HG03571 (cell line): ENCODE measurements around the gene ITPK1.
"Not testable (repeated sequence)": the region's sequence is repeated elsewhere in the genome, so short reads cannot be mapped to it uniquely, and the experiment has no call there.

Experiments used
- ATAC-seq: cut with Tn5 transposase; IDR thresholded peaks from one replicate; pipeline ENCODE4 v1.9.1; 2021; ENCODE audit not compliant: unreplicated experiment

ITPK1 gene

DNA sequence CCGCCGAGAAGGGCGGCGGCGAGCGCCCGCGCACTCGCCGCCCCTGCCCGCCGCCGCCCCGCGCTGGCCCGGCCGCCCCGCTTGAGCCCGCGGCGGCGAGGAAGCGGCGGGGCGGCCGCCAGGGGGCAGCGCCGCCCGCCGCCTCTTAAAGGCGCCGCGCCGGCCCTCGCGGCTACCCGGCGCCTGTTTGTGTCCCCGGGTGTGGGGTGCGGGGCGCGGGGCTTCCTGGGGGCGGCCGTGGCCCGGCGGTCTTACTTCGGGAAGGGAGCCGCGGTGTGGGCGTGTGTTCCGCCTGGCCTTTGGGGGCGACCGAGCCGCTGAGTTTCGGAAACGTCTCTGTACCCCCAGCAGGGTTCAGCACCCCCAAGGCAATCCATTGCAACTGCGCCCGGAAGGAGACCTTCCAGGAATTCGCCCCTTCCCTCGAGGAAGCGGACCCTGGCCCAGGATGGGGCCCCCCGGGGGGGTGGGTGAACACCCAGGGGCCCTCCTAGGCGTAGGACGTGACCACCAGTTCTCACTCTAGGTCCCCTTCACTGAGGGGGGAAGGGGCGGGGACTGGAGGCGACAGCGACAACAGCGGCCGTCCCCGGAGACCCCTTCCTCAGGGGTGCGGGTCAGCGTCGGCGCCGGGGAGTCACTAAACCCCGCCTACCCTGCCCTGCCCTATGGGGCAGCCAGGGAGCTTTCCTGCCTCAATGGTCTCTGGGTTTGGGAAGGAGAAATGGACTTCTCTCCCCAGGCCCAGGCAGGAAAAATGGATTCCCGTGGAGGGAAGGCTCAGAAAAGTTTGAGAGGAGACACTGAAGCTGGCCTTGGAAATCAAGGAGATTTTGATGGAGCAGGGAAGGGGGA lies at the start of gene ITPK1:
ITPK1 (minus strand) TSS at position 105 of the 855 bp plus-strand sequence. CDS start 762 bp downstream, outside the sequence.
- ATAC-seq = peak; percentile 46

DNA sequence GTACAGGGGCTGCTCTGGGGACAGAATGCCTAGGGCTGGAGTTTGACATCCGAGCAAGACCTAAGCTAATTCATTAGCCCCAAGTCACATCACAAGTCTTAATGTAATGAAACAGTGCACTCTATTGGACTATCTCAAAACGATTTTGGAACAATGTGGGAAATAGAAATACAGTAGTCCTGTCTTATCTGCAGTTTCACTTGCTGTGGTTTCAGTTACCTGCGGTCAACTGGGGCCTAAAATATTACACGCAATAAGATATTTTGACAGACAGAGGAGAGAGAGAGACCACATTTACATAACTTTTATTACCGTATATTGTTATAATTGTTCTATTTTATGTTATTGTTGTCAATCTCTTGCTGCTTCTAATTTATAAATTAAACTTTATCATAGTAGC lies 47.8 kb upstream of the ITPK1 start:
- ATAC-seq = peak; percentile 43

DNA sequence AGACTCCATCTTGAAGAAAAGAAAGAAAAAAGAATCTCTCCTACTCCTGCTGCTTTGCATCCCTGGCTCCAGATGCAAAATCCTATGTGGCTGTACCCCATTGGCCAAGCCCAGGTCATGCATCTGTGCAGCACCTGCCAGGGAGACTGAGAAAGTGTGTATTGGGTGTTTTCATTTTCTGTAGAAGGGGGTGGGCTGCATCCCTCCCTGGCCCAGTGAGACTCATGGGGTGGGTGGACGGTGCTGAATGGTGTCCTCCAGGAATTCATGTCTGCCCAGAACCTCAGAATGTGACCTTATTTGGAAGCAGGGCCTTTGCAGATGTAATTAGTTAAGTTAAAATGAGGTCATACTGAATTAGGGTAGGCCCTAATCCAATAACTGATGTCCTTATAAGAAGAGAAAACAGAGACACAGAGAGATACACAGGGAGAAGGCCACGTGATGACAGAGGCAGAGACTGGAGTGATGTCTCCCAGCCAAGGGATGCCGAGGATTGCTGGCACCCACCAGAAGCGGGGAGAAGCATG lies 45.8 kb upstream of the ITPK1 start:
- no peak for ATAC-seq

DNA sequence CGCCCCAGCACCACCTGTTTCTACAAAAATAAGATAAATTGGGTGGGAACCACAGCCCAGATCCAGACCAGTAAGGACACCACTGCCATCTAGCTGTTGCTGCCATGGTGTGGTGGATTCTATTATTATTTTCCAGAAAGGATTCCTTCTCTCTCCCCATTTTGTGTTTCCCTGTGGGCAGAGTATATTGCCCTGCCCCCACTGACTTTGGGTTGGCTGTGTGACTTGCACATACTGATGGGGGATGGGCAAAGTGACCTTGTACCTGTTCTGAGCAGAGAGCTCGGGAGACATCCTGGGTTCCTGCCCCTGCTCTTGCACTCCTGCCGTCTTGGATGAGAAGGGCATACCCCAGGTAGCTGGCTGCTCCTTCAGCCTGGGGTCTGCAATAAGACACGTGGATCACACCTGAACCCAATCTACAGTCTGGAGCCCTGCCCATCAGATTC lies 44.7 kb upstream of the ITPK1 start:
- no peak for ATAC-seq

DNA sequence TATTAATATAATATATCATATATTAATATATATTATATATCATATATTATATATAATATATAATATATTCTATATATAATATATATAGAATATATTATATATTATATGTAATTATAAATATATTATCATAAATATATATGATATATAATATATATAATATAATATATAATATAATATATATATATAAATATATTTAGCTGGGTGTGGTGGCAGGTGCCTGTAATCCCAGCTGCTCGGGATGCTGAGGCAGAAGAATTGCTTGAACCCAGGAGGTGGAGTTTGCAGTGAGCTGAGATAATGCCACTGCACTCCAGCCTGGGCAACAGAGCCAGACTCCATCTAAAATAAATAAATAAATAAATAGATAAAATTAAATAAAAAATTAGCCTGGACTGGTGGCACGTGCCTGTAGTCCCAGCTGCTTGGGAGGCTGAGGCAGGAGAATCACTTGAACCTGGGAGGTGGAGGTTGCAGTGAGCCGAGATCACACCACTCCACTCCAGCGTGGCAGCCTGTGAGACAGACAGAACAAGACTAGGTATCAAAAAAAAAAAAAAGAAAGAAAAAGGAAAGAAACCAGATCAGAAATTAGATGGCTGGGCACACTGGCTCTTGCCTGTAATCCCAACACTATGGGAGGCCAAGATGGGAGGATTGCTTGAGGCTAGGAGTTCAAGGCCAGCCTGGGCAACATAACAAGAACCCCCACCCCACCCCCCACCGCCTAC lies 44.1 kb upstream of the ITPK1 start:
- not testable (repeated sequence) for ATAC-seq

DNA sequence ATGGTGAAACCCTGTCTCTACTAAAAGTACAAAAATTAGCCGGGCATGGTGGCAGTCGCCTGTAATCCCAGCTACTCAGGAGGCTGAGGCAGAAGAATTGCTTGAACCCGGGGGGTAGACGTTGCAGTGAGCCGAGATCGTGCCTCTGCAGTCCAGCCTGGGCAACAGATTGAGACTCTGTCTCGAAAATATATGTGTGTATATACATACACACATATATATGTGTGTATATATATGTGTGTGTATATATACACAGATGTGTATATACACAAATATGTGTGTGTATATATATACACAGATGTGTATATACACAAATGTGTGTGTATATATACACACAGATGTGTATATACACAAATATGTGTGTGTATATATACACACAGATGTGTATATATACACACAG lies 42.6 kb upstream of the ITPK1 start:
- ATAC-seq = not testable (repeated sequence)

DNA sequence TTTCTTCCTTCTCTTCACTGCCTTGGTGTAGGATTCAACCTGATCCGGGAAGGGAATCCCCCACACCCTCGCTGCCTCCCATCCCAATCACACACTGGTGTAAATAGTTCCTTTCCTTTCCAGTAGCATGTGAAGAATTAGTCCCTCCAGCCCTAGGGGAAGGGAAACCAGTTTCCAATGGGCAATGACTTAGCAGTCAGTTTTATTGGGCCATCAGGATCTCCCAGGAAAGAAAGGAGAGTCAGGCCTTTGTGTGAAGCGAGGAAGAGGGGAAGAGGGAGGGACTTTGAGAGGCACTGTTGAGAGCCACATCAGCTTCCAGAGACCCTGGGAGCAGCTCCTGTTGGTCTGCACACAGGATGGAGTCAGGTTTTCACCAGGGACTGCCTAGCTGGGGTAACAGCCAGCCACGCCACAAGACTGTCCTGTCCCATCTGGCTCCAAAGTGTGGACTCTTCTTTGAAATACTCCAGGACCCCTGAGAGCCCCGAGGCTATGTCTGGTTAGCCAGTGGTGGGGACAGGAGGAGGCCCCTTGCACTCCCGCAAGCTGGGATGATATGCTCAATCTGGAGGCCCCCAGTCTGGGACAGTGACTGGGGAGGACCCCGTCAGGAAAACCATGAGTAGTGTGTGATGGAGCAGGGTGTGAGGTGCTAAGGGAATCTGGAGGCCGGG lies 41.1 kb upstream of the ITPK1 start:
- no peak for ATAC-seq

DNA sequence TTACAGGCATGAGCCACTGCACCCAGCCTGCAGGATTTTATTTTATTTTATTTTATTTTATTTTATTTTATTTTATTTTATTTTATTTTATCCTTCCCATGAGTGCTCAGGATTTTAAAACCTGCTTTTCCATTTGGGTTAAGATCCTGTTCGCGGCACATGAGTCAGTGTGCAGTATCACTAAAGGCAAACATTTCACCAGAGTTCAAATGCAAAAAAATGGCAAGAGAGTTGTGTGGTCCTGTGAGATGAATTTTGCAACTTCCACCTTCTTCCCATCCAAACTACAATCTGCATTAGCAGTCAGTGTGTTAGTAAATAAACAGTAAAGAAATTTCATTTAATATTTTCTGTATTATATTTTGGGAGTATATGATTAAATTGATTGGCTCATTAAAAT lies 39.9 kb upstream of the ITPK1 start:
- ATAC-seq = no peak

DNA sequence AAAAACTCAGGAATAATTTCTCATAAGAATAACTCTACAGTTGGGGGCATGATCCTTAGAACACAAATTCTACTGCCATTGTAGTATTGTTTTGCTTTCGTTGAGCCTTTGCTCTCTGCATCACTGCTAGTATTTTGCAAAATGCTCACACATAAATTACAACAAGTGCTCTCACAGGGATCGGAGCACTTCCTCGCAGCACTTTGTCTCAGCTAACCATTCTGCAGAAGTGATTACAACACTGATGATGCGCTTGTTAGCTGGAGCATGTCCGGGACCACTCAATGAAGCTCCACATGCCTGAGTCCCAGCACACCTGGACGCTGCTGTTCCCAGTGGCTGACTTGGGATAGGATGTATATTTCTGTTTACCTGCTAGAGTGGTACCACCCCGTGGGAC lies 37.4 kb upstream of the ITPK1 start:
- ATAC-seq = no peak

DNA sequence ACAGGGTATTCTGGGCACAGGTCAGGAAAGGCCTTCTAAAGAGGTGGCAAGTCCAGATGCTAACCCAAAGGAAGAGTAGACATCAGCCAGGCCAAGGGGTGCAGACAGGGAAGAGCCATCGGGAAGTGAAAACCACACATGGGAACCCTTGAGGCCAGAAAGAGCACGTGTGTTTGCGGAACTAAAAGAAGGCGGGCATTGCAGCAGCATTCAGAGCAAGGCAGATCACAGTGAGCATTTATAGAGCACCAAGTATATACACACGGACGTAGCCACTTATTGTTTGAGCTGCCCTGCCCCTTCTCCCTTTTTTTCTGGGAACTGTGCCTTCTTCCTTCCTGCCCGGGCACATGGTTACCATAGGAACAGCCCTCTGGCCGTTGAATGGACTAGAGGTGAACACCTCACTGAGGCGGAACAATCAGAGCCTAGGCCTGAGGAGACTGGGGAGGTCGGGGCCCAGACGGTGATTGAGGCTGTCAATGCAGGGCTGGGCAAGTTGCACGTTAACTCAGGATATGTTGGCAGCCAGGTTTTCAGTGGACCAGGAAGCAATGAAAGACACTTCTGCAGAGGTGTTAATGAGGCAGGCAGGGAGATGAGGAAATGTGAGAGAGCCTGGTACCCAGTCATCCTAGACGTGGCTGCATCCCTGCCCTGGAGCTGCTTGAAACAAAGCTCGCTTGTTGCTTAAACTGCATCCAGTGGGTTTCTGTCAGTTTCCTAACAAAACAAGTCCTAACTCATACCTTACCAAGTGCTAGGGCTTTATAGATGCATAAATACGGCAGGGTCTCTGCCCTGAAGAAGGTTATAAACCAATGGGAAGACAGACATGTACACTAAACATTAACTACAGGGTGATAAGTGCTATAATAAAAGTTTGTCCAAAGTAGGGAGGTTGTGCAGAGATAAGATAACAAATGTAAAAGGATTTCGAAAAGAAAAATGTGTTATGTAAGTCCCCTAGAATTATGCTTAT lies 34.8 kb upstream of the ITPK1 start:
- ATAC-seq = no peak

DNA sequence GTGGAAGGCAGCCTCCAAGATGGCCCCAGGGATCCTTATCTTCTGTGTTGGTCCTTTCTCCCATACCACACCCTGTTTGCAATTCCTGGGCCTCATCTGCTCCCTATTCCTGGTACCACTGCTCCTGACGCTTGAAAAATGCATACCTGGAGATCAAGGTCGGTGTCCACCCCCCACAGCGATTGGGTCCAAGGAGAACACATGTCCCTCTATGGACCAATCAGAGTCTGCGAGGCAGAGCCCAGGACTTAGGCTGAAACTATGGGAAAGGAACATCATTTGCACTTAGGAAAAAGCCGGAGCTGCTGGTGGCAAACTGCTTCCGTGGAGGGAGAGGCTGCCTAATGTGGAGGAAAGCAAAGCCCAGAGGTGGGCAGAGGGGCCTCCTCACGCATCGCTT lies 33.3 kb upstream of the ITPK1 start:
- no peak for ATAC-seq

DNA sequence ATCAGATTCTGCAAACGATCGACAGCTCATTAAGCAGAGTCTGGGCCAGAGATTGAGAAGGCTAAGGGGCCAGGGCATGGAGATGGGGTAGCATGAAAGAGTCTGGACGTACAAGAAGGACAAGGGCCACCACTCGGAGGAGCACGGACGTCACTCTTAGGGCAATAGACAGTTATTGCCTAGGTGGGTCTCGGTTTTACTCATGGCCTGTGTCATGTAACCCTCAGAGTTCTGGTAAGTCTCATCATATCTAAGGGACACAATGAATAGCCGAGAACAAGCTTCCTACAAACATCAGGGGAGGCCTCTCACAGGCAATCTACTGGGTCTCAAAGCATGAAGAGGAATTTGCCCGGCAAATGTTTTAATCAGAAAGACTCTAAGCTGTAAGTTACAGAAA lies 30.4 kb upstream of the ITPK1 start:
- no peak for ATAC-seq

DNA sequence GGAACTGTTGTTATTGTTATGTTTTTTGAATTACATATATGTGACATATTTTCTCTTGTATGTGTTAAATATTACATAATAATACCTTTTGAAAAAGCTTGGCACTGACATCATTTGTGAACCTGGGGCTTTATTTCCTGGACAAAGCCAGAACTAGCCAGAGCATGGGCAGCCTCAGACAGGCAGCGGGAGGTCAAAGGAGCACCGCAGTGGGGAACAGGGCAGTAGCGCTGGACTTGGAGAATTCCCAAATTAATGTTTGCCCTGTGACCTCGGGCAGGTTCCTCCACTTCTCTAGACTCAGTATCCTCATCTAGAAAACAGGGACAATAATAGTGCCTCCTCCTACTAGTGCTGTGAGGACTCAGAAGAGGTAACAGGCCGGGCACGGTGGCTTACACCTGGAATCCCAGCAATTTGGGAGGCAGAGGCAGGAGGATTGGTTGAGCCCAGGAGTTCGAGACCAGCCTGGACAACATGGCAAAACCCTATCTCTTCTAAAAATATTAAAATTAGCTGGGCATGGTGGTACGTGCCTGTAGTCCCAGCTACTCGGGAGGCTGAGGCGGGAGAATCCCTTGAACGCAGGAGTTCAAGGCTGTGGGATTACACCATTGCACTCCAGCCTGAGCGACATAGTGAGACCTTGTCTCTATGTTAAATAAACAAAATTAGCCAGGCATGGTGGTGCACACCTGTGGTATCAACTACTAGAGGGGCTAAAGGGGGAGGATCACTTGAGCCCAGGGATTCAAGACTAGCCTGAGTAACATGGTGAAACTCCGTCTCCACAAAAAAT lies 27.3 kb upstream of the ITPK1 start:
- no peak for ATAC-seq

DNA sequence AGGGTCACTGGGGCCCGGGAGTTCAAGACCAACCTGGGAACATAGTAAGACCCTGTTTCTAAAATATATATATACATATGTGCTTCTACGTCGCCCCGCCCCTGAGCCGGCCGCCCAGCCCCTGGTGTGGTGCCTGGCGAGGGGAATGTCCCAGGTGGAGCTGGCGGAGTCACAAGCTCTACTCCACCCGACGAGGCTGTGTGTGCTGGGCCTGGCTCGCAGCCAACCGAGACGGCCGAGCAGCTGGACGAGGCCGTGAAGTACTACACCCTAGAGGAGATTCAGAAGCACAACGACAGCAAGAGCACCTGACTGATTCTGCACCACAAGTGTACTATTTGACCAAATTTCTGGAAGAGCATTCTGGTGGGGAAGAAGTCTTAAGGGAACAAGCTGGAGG lies 22.1 kb upstream of the ITPK1 start:
- ATAC-seq = no peak

DNA sequence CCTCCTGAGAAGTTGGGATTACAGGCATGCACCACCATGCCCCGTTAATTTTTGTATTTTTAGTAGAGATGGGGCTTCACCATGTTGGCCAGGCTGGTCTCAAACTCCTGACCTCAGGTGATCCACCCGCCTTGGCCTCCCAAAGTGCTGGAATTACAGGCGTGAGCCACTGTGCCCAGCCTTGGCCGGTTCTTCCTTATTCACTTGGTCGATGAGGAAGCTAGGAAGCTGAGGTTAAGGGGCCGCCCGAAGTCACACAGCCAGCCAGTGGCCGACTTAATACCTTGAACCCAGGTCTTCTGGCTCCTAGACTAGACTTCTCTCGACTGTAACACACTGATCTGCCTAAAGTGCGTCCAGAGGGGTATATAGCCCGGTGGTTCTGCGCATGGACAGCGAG lies 20.8 kb upstream of the ITPK1 start:
- not testable (repeated sequence) for ATAC-seq

DNA sequence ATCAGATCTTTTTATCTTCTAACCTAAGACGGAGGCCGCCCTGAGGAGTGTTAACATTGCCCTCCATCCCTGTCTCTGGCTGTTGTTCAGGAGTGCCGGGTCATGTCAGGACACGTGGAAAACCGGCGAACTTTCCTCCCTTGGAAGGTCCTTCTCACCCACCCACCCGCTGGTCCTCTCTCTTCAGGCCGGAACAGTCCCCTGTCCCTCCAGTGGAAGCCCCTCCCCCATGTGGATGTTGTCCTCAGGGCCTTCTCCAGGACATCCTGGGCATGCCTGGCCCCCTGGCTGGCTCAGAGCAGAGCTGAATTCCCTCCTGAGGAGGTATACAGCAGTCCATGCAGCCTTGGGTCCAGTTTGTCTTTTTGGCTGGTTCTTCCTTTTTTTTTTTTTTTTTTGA lies 20.3 kb upstream of the ITPK1 start:
- ATAC-seq = no peak

DNA sequence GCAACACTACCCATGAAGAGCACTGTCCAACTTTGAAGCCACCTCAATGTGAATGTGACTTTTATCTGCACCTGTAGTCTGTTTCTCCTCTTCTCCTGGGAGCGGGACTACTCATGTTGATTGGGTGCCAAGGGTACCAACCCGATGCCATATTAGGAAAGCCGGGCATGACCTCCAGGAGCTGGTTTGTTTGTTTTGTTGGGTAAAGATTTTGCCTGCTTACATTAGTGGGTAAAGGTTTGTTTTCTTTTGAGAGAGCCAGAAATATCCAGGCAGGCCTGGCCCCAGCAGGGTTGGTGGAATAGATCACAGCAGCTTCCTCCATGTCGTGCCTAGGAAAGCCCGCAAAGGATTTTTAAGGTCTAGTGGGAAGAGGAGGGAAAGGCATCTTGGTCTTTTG lies 19.7 kb upstream of the ITPK1 start:
- ATAC-seq = no peak

DNA sequence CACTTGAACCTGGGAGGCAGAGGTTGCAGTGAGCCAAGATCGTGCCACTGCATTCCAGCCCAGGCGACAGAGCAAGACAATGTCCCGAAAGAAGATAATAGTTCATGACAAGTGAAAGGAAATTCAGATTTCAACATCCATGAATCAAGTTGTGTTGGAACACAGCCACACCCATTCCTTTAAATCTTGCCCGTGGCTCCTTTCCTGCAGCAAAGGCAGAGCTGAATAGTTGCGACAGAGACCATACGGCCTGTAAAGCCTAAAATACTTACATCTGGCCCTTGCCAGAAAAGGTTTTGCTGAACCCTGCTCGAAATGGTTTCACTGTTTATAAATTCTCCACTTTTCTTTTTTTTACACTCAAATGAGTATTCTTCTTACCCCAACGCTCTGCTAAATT lies 17.7 kb upstream of the ITPK1 start:
- no peak for ATAC-seq

DNA sequence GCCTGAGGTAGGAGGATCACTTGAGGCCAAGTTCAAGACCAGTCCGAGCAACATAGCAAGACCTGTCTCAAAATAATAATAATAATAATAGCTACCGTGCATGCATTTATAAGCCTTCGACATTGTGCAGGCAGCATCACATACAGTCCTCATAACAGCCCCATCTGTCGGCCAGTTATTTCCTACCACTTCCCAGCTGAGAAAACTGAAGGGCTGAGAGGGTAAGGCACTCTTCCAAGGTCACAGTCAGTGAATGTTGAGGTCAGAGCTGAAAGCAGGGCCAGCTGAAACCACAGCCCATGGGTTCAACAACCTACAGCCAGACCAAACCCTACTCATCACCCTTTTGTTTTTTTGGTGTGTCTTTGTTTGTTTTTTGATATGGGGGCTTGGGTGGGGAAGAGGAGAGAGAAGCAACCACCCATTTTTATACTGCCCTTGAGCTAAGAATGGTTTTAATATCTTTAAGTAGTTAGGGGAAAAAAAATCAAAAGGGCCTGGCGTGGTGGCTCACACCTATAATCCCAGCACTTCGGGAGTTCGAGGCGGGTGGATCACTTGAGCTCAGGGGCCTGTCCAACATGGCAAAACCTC lies 16.8 kb upstream of the ITPK1 start:
- peak; percentile 66 for ATAC-seq
